ENCODE data around the gene PAMR1. TPM values are rescaled to one million over a fixed set of nuclear protein-coding genes. Genes with fewer than 3 reads are reported as not detected.
A peak's percentile ranks its signal among the peaks of the same experiment; 100 is the strongest.

The PAMR1 gene
- total RNA-seq, 1 donor = 278 TPM

DNA sequence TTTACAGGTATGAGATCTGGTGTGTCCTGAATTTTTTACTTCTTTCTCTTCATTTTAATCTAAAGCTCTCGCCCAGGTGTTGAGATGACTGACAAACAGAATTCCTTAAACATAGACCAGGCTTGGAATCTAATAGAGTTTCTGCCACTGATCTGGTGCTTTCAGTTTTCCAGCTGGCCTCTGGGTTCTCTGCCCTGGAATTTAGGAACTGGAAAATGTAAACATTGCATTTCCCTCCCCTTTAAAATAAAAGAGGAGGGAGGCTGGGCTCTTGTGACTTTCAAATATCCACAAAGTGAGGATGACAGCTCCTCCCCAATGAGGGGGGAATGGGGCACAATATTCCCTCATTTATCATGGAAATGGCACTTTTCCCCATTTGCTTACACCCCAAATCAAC lies 5.0 kb downstream of the PAMR1 start:
- H3K4me3 ChIP-seq (ENCODE audit: low read depth, low read length) = no peak overlapping the region
- DNase-seq (ENCODE audit: low read depth) = no peak
- TF ChIP-seq CTCF (IDR thresholded peaks at IDR 0.05; ENCODE audit: insufficient read depth, low read length) = no peak

DNA sequence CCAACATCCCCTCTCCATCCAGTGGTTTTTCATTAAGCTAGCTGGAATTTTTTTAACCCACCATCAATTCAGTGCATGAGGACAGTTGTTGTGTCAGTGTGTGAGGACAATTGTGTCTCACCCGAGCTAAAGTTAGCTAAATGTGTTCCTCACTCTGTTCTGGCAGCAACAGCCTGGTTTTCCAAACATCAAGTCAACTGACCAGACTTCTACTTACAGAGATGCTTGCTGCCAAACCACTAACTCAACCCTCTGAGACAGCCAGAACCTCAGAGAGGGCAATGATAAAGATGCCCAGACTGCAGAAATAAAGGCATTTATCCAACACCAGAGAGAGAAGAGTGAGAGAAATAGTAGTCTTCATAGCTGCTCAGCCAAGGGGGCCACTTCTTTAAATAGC lies 6.7 kb downstream of the PAMR1 start:
- TF ChIP-seq CTCF (IDR thresholded peaks at IDR 0.05; ENCODE audit: insufficient read depth, low read length) = no peak
- no peak overlapping the region for H3K4me3 ChIP-seq (ENCODE audit: low read depth, low read length)
- peak; percentile 69 for DNase-seq (ENCODE audit: low read depth)

DNA sequence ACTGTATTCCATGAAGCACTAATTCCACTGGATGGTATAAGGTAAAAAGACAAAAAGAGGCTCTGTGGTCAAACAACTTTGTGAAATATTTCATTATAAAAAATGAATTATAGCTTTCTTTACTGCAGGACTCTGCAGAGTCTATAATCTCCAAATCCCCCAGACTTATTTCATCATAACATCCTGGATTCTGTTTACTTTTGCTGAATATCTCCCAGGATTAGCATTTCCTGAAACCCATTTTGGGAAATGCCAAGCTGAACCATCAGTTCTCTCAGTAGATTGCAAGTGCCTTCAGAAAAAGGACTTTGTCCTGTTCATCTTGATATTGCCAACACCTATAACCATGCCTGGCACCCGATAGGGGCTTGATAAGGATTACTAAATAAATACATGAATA lies 7.9 kb downstream of the PAMR1 start:
- H3K4me3 ChIP-seq (ENCODE audit: low read depth, low read length) = no peak overlapping the region
- DNase-seq (ENCODE audit: low read depth) = no peak
- TF ChIP-seq CTCF (IDR thresholded peaks at IDR 0.05; ENCODE audit: insufficient read depth, low read length) = no peak

DNA sequence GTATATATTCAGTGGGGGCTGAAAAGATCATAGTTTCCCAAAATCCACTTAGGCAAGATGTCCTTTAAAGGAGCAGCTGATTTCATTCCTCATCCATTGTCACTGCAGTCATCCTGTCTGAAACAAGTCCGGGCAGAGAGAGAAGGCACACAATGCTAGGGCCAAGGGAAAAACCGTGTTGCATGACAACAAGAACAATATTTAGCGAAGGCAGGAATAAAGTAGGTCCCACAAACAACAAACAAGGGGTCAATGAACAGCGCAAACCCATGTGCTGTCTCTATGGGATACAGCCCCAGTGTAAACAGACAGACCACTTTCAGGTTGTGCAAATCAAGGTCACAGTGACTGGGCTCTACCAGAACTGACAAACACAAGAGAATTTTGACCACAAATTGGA lies 9.0 kb downstream of the PAMR1 start:
- TF ChIP-seq CTCF (IDR thresholded peaks at IDR 0.05; ENCODE audit: insufficient read depth, low read length) = no peak
- no peak overlapping the region for H3K4me3 ChIP-seq (ENCODE audit: low read depth, low read length)
- no peak for DNase-seq (ENCODE audit: low read depth)

- peak; percentile 79 for DNase-seq (ENCODE audit: low read depth)
- TF ChIP-seq CTCF (IDR thresholded peaks at IDR 0.05; ENCODE audit: insufficient read depth, low read length) = no peak
- H3K4me3 ChIP-seq (ENCODE audit: low read depth, low read length) = no peak overlapping the region
Measured at GRCh38 chr11:35515224-35515623, 10.2 kb downstream of the PAMR1 start.

DNA sequence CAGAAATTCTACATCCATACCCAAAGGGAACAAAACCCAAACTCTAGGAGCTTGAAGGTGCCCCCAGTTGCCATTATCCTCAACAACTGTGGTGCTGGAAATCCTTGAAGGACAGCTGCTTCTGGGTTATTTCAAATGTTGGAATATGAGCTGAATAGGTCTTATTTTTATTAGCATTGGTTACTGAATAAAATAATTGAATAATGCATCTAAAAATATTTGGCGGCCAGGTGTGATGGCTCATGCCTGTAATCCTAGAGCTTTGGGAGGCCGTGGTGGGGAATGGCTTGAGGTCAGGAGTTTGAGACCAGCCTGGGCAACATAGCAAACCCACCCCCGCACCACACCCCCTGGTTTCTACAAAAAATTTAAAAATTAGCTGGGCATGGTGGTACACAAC lies 10.9 kb downstream of the PAMR1 start:
- no peak for DNase-seq (ENCODE audit: low read depth)
- no peak for TF ChIP-seq CTCF (IDR thresholded peaks at IDR 0.05; ENCODE audit: insufficient read depth, low read length)
- H3K4me3 ChIP-seq (ENCODE audit: low read depth, low read length) = no peak overlapping the region

DNA sequence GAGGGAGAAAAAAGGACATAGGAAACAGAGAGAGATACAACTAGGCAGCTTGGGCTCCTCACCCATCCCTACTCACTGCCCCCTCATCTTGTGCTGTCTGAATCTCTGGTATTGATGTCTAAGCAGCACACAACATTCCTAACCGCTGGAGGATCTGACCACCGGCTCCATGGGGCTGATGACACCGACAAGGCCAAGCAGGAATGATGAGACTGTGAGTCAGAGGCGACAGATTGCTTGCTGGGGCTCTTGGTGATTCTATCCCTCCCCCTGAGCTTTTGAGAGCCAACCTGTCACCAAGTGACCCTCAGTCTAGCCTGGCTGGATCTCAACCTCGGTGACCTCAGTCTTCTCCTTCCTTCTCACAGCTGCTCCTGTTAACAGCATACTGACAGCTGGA lies 13.8 kb downstream of the PAMR1 start:
- TF ChIP-seq CTCF (IDR thresholded peaks at IDR 0.05; ENCODE audit: insufficient read depth, low read length) = no peak
- H3K4me3 ChIP-seq (ENCODE audit: low read depth, low read length) = no peak overlapping the region
- DNase-seq (ENCODE audit: low read depth) = no peak
